Spleen (tissue), 11 donors: ENCODE data around the gene TPST1. TPM values are rescaled to one million over a fixed set of nuclear protein-coding genes. Genes with fewer than 3 reads are reported as not detected.

Experiments
- DNase-seq: peaks from one replicate; pipeline ENCODE4 v3.0.0-alpha.2; 2020
- H3K27ac ChIP-seq, 8 donors: fragments of 200-600 bp; sonication (generic) in 7 of 8; 1 replicate in 4 of 8; 2 replicates in 4 of 8; pipeline versions ENCODE4 v1.5.0 to v1.8.0; 2016 to 2021; ENCODE audit warnings: inconsistent platforms in 4 of 8, mild to moderate bottlenecking in 4 of 8, moderate library complexity in 1 of 8
- H3K27me3 ChIP-seq, 7 donors: fragments of 200-600 bp; sonication (generic) in 6 of 7; replicated peaks in 1 of 7; 1 replicate in 4 of 7; 2 replicates in 3 of 7; pipeline versions ENCODE4 v1.5.0 to v1.8.0; 2016 to 2021; ENCODE audit warnings: inconsistent platforms in 3 of 7, mild to moderate bottlenecking in 1 of 7
- H3K36me3 ChIP-seq, 6 donors: fragments of 200-600 bp; sonication (generic) in 5 of 6; 1 replicate in 4 of 6; 2 replicates in 2 of 6; pipeline versions ENCODE4 v1.5.0 to v1.8.0; 2016 to 2021; ENCODE audit warnings: inconsistent platforms in 2 of 6
- H3K4me1 ChIP-seq, 6 donors: fragments of 200-600 bp; sonication (generic) in 5 of 6; 1 replicate in 3 of 6; 2 replicates in 3 of 6; pipeline versions ENCODE4 v1.5.0 to v1.8.0; 2016 to 2021; ENCODE audit warnings: inconsistent platforms in 3 of 6
- H3K4me3 ChIP-seq, 8 donors: fragments of 200-600 bp; sonication (generic) in 7 of 8; 1 replicate in 4 of 8; 2 replicates in 4 of 8; pipeline versions ENCODE4 v1.5.0 to v1.8.0; 2016 to 2021; ENCODE audit warnings: inconsistent platforms in 4 of 8, mild to moderate bottlenecking in 4 of 8, moderate library complexity in 2 of 8
- H3K9me3 ChIP-seq, 8 donors: fragments of 200-600 bp; sonication (generic) in 7 of 8; 1 replicate in 4 of 8; 2 replicates in 4 of 8; pipeline versions ENCODE4 v1.5.0 to v1.8.0; 2016 to 2021; ENCODE audit warnings: inconsistent platforms in 4 of 8
- POLR2A ChIP-seq, 3 donors: fragments of 450-650 bp; IDR thresholded peaks; one replicate each; pipeline ENCODE4 v1.5.1; 2017; ENCODE audit warnings: antibody characterized with exemption in 3 of 3, mild to moderate bottlenecking in 1 of 3
- POLR2AphosphoS5 ChIP-seq, 3 donors: sonication (generic); formaldehyde crosslinking; IDR thresholded peaks; one replicate each; pipeline ENCODE4 v1.5.1; 2017; ENCODE audit warnings: antibody characterized with exemption in 3 of 3
- WGBS, 5 donors: extraction: QIAGEN DNeasy Blood & Tissue Kit in 3 of 5; methylation state at CpG; one replicate each; pipeline versions ENCODE4 v1.1.5 to v1.1.7; 2013 to 2018; 5-methylcytosine and 5-hydroxymethylcytosine counted together
- intact Hi-C: fragments of 100-400 bp; cut with DNase I; formaldehyde crosslinking; loops from one replicate; pipeline ENCODE4 v1.15.0; 2023; ENCODE audit warnings: low total_unique reads
- polyA plus RNA-seq, 3 donors: library from polyadenylated mRNA; stranded (reverse); fragments of 200-250 nt; gene quantifications; one replicate each; pipeline ENCODE4 v1.2.1, GENCODE V29; 2013
- total RNA-seq, 7 donors: library from RNA; depleted of rRNA in 3 of 7; stranded (reverse); fragments of >200 nt in 3 of 7; fragmentation: NEBNext Ultra II Directional in 4 of 7; extraction: Animal tissue kit (Norgen Biotek cat#: 25700) in 4 of 7; gene quantifications; one replicate each; pipeline versions ENCODE4 v1.1.0 to v1.2.1, GENCODE V29; 2016 to 2021
- TF ChIP-seq, protein P1 (sequence below), 11 experiments: fragments of 200-600 bp in 7 of 11; fragments of 450-650 bp in 4 of 11; sonication (generic) in 4 of 11; IDR thresholded peaks in 8 of 11; conservative IDR thresholded peaks in 3 of 11; 1 replicate in 7 of 11; 2 replicates in 4 of 11; pipeline versions ENCODE4 v1.4.0 to v1.8.0; 2016 to 2021; ENCODE audit warnings: antibody characterized with exemption in 11 of 11, inconsistent platforms in 4 of 11, mild to moderate bottlenecking in 1 of 11
- donor health status: healthy with polysubstance abuse.
- donor health status: DM: no; HTN: no; CAD: no; lungs with moderate emphysema.
- donor health status: DM: no; HTN: no; CAD: no.
- donor health status: Bipolar disorder and iron deficiency.
- donor health status: healthy.
- donor health status: DM: no; HTN: no; CAD: no.
- donor health status: DM: yes; HTN: yes; CAD: no.

Gene TPST1
- total and polyA plus RNA-seq, 10 donors, result 4.8 to 58.5 (median 27.1) TPM

DNA sequence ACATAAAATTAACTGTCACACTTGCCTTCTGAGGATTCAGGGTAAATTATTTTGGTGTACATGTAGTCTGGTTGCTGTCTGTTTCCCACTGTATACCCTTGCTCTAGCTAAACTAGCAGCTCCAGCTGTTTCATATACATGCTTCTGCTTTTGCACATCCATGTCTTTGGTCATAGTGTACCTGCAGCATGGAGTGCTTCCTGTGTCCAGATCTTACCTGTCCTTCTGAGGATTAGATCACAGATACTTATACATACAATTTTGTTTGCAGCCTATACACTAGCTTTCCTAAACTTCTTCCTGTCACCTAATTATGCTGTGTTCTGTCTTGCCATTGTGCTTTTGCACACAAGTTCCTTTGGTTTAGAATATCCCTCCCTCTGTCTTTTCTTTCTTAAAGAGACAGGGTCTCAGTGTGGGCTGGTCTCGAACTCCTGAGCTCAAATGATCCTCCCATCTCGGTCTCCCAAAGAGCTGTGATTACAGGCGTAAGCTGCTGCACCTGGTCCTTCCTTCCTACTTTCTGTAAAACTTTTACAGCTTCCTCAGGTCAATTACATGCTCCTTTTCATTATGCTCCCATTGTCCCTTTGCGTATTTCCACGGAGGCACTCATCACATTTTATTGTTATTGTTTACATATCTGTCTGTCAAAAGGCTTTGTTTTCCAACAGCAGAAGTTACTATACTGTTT is 33.8 kb downstream of the TPST1 start:
- intact Hi-C loops, result no loop called here
- Histone ChIP-seq H3K4me3 (no peak overlapping the region), H3K9me3 (no peaks in the 10 kb centered on the region), H3K4me1 (peaks cover 0 to 18% (median 0%) of the 10 kb centered on the region in 6 donors), H3K27me3 (no peaks in the 10 kb centered on the region), H3K27ac (no peak overlapping the region), H3K36me3 (peaks cover 0 to 11% (median 0%) of the 10 kb centered on the region in 6 donors)
- 66 to 79% (median 76%) methylated on average over 5 of the region's 5 CpGs for WGBS, 5 donors
- DNase-seq, result no peak
- TF ChIP-seq POLR2A (IDR thresholded peaks at IDR 0.05) (no peak), POLR2AphosphoS5 (IDR thresholded peaks at IDR 0.05) (no peak)
- TF ChIP-seq, protein P1, sequence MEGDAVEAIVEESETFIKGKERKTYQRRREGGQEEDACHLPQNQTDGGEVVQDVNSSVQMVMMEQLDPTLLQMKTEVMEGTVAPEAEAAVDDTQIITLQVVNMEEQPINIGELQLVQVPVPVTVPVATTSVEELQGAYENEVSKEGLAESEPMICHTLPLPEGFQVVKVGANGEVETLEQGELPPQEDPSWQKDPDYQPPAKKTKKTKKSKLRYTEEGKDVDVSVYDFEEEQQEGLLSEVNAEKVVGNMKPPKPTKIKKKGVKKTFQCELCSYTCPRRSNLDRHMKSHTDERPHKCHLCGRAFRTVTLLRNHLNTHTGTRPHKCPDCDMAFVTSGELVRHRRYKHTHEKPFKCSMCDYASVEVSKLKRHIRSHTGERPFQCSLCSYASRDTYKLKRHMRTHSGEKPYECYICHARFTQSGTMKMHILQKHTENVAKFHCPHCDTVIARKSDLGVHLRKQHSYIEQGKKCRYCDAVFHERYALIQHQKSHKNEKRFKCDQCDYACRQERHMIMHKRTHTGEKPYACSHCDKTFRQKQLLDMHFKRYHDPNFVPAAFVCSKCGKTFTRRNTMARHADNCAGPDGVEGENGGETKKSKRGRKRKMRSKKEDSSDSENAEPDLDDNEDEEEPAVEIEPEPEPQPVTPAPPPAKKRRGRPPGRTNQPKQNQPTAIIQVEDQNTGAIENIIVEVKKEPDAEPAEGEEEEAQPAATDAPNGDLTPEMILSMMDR (IDR thresholded peaks at IDR 0.05 in 8 of 11, conservative IDR thresholded peaks at IDR 0.05 in 3 of 11), result no peak

DNA sequence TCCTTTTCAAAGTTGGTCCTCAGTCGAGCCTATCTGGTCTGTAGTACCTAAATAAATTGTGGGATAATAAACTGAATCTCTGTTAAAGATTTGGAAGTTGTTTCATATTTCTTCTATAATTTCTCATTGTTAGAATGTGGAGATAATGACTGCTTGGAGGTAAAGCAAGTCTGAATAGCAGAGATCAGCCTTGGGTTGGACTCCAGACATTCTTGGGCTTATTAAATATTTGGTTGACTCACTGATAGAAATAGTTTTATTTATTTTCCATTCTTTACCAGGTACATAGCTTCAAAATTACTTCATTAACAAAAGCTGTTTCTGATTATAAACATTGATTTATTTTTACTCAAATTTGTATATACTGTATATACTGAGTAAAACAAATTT is 34.3 kb downstream of the TPST1 start:
- DNase-seq, result no peak
- no peak overlapping the region for H3K4me3 ChIP-seq
- intact Hi-C loops, result no loop called here
- TF ChIP-seq POLR2A (IDR thresholded peaks at IDR 0.05) (no peak), POLR2AphosphoS5 (IDR thresholded peaks at IDR 0.05) (no peak)
- TF ChIP-seq, protein P1 (IDR thresholded peaks at IDR 0.05 in 8 of 11, conservative IDR thresholded peaks at IDR 0.05 in 3 of 11), result no peak
- WGBS, 5 donors, result 63 to 86% (median 74%) methylated on average over 1 of the region's 1 CpG
- peaks cover 0 to 19% (median 0%) of the 10 kb centered on the region in 6 donors for H3K4me1 ChIP-seq
- no peaks in the 10 kb centered on the region for H3K9me3 ChIP-seq
- peaks cover 0 to 11% (median 0%) of the 10 kb centered on the region in 6 donors for H3K36me3 ChIP-seq
- H3K27me3 ChIP-seq, result no peaks in the 10 kb centered on the region
- H3K27ac ChIP-seq, result no peak overlapping the region

DNA sequence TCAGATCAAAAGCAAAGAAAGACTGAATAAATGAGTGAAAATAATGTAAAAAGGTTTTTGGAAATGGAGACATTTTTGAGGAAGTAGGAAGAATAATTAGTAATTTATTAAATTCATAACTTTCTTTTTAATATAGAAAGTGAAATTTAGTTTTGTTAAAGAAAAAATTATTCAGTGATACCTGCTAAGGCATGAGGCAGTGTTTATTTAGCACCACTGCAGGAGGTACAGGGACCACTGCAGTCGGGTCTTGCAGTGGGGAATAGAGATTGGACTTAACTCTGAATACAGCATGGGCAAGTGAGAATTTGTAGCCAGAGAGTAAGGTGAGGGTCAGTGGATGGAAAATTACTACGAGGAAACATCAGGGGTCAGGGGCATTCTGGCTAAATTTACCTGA is 39.9 kb downstream of the TPST1 start:
- DNase-seq, result no peak
- WGBS, 5 donors, result 65 to 87% (median 72%) methylated on average over 2 of the region's 2 CpGs
- intact Hi-C loops, result no loop called here
- Histone ChIP-seq H3K27me3 (no peaks in the 10 kb centered on the region), H3K27ac (peak overlapping the region in 1 of 8 donors; percentile 44), H3K36me3 (peaks cover 0 to 11% (median 0%) of the 10 kb centered on the region in 6 donors), H3K4me3 (no peak overlapping the region), H3K4me1 (peaks cover 0 to 18% (median 0%) of the 10 kb centered on the region in 6 donors), H3K9me3 (no peaks in the 10 kb centered on the region)
- no peak for TF ChIP-seq POLR2A (IDR thresholded peaks at IDR 0.05)
- no peak for TF ChIP-seq POLR2AphosphoS5 (IDR thresholded peaks at IDR 0.05)
- TF ChIP-seq, protein P1 (IDR thresholded peaks at IDR 0.05 in 8 of 11, conservative IDR thresholded peaks at IDR 0.05 in 3 of 11), result no peak

DNA sequence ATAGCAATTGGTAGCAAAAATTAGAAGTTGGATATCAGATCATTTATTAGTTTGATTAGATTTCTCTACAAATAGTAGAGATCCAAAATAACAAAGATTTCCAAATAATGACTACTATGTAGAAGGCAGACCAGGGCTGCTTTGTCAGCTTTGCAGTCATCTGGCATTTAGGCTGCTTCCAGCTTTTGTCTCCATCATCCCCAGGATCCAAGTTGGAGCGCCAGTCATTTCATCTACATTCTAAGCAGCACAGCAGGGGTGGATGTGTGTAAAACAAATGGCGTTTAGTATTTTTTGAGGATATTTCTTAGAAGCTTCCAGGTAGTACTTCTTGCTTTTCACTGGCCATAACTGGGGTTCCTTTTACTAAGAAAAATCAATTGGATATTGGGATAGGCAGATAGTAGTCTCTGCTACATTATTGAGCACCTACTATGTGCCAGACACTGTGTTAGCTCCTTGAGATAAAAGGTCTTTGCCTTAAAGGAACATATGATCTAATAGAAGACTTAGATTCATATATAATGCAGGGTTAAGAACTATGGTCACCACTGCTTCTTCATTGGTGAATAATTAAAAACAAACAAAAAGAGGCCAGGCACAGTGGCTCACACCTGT is 41.5 kb downstream of the TPST1 start:
- Histone ChIP-seq H3K36me3 (no peaks in the 10 kb centered on the region), H3K27ac (peak overlapping the region in 1 of 8 donors; percentile 17), H3K9me3 (no peaks in the 10 kb centered on the region), H3K4me1 (peaks cover 0 to 18% (median 0%) of the 10 kb centered on the region in 6 donors), H3K27me3 (no peaks in the 10 kb centered on the region), H3K4me3 (no peak overlapping the region)
- intact Hi-C loops, result no loop called here
- TF ChIP-seq POLR2A (IDR thresholded peaks at IDR 0.05), result no peak
- no peak for TF ChIP-seq POLR2AphosphoS5 (IDR thresholded peaks at IDR 0.05)
- TF ChIP-seq, protein P1 (IDR thresholded peaks at IDR 0.05 in 8 of 11, conservative IDR thresholded peaks at IDR 0.05 in 3 of 11), result no peak
- DNase-seq, result no peak
- 89 to 99% (median 95%) methylated on average over 2 of the region's 2 CpGs for WGBS, 5 donors
